Measurements from ENCODE around the gene ZC3H12D.

- no peak for TF ChIP-seq TAF1 (IDR thresholded peaks at IDR 0.05; ENCODE audit: borderline replicate concordance, low read depth, low read length)
- TF ChIP-seq SIN3A (IDR thresholded peaks at IDR 0.05; ENCODE audit: borderline replicate concordance, low read depth, low read length): no peak
- TF ChIP-seq MXI1 (IDR thresholded peaks at IDR 0.05; ENCODE audit: low read depth, low read length): no peak
- TF ChIP-seq CTCF (IDR thresholded peaks at IDR 0.05): no peak
- no peak for TF ChIP-seq EZH2phosphoT487 (IDR thresholded peaks at IDR 0.05; ENCODE audit: borderline replicate concordance, low read depth)
- no peak for TF ChIP-seq POLR2AphosphoS5 (IDR thresholded peaks at IDR 0.05; ENCODE audit: low read depth, low read length)
- TF ChIP-seq YY1 (IDR thresholded peaks at IDR 0.05; ENCODE audit: low read depth): no peak
- no peak for TF ChIP-seq EP300 (IDR thresholded peaks at IDR 0.05; ENCODE audit: borderline replicate concordance in 1 of 2, low read depth in 1 of 2, low read length in 1 of 2)
- no peak for TF ChIP-seq RAD21 (IDR thresholded peaks at IDR 0.05; ENCODE audit: low read length)
- TF ChIP-seq PBX3 (IDR thresholded peaks at IDR 0.05): no peak
- TF ChIP-seq GABPA (IDR thresholded peaks at IDR 0.05; ENCODE audit: low read depth): no peak
- no peak for TF ChIP-seq MEF2A (IDR thresholded peaks at IDR 0.05; ENCODE audit: borderline replicate concordance, low read depth)
Observed at GRCh38 chr6:149493761-149494320, 9.0 kb upstream of the ZC3H12D start.
